ENCODE data around the gene CES2. TPM values are rescaled to one million over a fixed set of nuclear protein-coding genes. Genes with fewer than 3 reads are reported as not detected.

CES2 gene
- total and polyA plus RNA-seq, 10 of the 15 experiments (the other 5 are each of a cell fraction or from before 2014, with no cell fraction given): 1.6 to 33.7 (median 21.0) TPM

DNA sequence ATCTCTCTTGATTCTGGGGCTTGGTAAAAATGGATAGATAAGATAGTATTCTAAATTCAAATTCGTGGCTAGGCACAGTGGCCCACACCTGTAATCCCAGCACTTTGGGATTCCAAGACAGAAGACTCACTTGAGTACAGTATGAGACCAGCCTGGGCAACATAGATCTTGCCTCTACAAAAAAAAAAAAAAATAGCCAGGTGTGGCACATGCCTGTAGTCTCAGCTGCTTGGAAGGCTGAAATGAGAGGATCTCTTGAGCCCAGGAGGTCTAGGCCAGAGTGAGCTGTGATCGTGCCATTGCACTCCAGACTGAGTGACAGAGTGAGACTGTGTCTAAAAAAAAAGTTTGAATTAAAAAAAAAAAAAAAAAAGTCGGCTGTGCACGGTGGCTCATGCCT is 45.7 kb upstream of the CES2 start (continued):
- no peak for TF ChIP-seq SP1 (IDR thresholded peaks at IDR 0.05; ENCODE audit: low read depth, low read length)
- TF ChIP-seq POLR2AphosphoS5 (IDR thresholded peaks at IDR 0.05; ENCODE audit: low read length): no peak
- no peak for TF ChIP-seq ZNF217 (IDR thresholded peaks at IDR 0.05)
- TF ChIP-seq ZSCAN29 (IDR thresholded peaks at IDR 0.05): no peak
- TF ChIP-seq, protein P1, sequence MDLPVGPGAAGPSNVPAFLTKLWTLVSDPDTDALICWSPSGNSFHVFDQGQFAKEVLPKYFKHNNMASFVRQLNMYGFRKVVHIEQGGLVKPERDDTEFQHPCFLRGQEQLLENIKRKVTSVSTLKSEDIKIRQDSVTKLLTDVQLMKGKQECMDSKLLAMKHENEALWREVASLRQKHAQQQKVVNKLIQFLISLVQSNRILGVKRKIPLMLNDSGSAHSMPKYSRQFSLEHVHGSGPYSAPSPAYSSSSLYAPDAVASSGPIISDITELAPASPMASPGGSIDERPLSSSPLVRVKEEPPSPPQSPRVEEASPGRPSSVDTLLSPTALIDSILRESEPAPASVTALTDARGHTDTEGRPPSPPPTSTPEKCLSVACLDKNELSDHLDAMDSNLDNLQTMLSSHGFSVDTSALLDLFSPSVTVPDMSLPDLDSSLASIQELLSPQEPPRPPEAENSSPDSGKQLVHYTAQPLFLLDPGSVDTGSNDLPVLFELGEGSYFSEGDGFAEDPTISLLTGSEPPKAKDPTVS (IDR thresholded peaks at IDR 0.05; ENCODE audit: low read depth, low read length): no peak
- TF ChIP-seq, protein P2, sequence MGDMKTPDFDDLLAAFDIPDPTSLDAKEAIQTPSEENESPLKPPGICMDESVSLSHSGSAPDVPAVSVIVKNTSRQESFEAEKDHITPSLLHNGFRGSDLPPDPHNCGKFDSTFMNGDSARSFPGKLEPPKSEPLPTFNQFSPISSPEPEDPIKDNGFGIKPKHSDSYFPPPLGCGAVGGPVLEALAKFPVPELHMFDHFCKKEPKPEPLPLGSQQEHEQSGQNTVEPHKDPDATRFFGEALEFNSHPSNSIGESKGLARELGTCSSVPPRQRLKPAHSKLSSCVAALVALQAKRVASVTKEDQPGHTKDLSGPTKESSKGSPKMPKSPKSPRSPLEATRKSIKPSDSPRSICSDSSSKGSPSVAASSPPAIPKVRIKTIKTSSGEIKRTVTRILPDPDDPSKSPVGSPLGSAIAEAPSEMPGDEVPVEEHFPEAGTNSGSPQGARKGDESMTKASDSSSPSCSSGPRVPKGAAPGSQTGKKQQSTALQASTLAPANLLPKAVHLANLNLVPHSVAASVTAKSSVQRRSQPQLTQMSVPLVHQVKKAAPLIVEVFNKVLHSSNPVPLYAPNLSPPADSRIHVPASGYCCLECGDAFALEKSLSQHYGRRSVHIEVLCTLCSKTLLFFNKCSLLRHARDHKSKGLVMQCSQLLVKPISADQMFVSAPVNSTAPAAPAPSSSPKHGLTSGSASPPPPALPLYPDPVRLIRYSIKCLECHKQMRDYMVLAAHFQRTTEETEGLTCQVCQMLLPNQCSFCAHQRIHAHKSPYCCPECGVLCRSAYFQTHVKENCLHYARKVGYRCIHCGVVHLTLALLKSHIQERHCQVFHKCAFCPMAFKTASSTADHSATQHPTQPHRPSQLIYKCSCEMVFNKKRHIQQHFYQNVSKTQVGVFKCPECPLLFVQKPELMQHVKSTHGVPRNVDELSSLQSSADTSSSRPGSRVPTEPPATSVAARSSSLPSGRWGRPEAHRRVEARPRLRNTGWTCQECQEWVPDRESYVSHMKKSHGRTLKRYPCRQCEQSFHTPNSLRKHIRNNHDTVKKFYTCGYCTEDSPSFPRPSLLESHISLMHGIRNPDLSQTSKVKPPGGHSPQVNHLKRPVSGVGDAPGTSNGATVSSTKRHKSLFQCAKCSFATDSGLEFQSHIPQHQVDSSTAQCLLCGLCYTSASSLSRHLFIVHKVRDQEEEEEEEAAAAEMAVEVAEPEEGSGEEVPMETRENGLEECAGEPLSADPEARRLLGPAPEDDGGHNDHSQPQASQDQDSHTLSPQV (IDR thresholded peaks at IDR 0.05): no peak

DNA sequence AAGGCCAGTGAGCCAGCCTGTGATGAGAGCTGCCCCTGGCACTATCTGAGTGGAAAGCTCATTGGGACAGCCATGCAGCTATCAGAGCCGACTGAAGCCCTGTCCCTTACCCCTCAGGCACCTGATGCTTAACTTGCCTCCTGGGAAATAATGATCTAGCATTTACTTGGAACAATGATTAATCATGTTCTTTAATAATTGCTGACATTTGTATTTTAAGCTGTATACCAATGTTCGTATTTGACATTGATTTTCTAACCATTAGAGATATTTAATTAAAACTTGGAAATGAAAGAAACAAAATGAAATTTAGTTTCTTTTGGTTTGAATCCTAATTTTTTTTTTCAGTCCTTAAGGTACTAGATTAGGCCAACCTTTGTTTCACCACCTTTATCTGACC is 44.5 kb upstream of the CES2 start:
- H3K9ac ChIP-seq (ENCODE audit: control insufficient read depth, insufficient read depth, low read length): no peak overlapping the region
- no peak overlapping the region for H2AFZ ChIP-seq (ENCODE audit: control insufficient read depth, low read depth, low read length)
- H3K27me3 ChIP-seq (replicated peaks in 1 of 2; ENCODE audit: control insufficient read depth in 2 of 2, insufficient read depth in 2 of 2, low read length in 1 of 2): no peaks in the 10 kb centered on the region
- ChIA-PET SMC1A (ENCODE audit: uncharacterized antibody, unreplicated experiment) (interaction anchor here (0.8 to 1.5 kb wide), 4 partner anchors 9 to 86 kb away, joined by 3 to 4 read pairs (median 4); no protein-coding TSS in a partner anchor), POLR2A (interaction anchor here (1.5 kb wide), 1 partner anchor 8 kb away, joined by 5 read pairs; no protein-coding TSS in a partner anchor), CTCF (interaction anchor here (0.8 to 9.7 kb wide), 7 partner anchors 7 to 35 kb away, joined by 3 to 77 read pairs (median 6); partner anchors contain the start of genes PDP2 and RRAD), RAD21 (ENCODE audit: unreplicated experiment) (interaction anchor here (1.1 kb wide), 1 partner anchor 10 kb away, joined by 3 read pairs; the partner anchor contains the start of gene PDP2)
- no peak overlapping the region for H3K4me3 ChIP-seq
- no peaks in the 10 kb centered on the region for H3K9me3 ChIP-seq (replicated peaks; ENCODE audit: control insufficient read depth, insufficient read depth, low read length)
- no peak overlapping the region for H3K27ac ChIP-seq (ENCODE audit: control insufficient read depth, insufficient read depth)
- FAIRE-seq: no peak
- no peaks in the 10 kb centered on the region for H3K79me2 ChIP-seq (ENCODE audit: control insufficient read depth, insufficient read depth, low read length)
- no peak for ATAC-seq
- WGBS (ENCODE audit: insufficient coverage, insufficient replicate concordance, low lambda C conversion rate, missing lambda C conversion rate): 96% methylated on average over 2 of the region's 2 CpGs
- intact Hi-C loops (cut with micrococcal nuclease; ENCODE audit: unreplicated experiment) (no loop called here), in situ Hi-C loops (cut with MboI) (no loop called here)
- BruUV-seq (replicated peaks): no TSS peak
- H3K4me1 ChIP-seq (ENCODE audit: control insufficient read depth, insufficient read depth, low read length): no peaks in the 10 kb centered on the region; the same call in 1 of the 2 replicates
- no peaks in the 10 kb centered on the region for H4K20me1 ChIP-seq (ENCODE audit: control insufficient read depth, insufficient read depth)
- no peak overlapping the region for H3K4me2 ChIP-seq (ENCODE audit: control insufficient read depth, insufficient read depth)
- no peak for DNase-seq (ENCODE audit: low read depth, low spot score)
- peaks cover 0 to 3% of the 10 kb centered on the region in 2 experiments; a peak in 3 of 4 replicates for H3K36me3 ChIP-seq (ENCODE audit: control insufficient read depth in 2 of 2, insufficient read depth in 2 of 2, low read length in 1 of 2)
- TF ChIP-seq TCF7 (IDR thresholded peaks at IDR 0.05; ENCODE audit: borderline replicate concordance) (no peak), SREBF2 (IDR thresholded peaks at IDR 0.05; ENCODE audit: low read length) (no peak), SMAD1 (IDR thresholded peaks at IDR 0.05; ENCODE audit: low read depth, partially characterized antibody) (no peak), IRF4 (IDR thresholded peaks at IDR 0.05; ENCODE audit: low read depth, low read length) (no peak), ZBED1 (IDR thresholded peaks at IDR 0.05; ENCODE audit: borderline replicate concordance) (no peak), ZZZ3 (IDR thresholded peaks at IDR 0.05; ENCODE audit: control insufficient read depth, insufficient read length, low read depth) (no peak), MEF2B (IDR thresholded peaks at IDR 0.05; ENCODE audit: partially characterized antibody, poor library complexity, severe bottlenecking) (no peak), ASH2L (IDR thresholded peaks at IDR 0.05; ENCODE audit: borderline replicate concordance, low read depth) (no peak)
- TF ChIP-seq, protein P3, sequence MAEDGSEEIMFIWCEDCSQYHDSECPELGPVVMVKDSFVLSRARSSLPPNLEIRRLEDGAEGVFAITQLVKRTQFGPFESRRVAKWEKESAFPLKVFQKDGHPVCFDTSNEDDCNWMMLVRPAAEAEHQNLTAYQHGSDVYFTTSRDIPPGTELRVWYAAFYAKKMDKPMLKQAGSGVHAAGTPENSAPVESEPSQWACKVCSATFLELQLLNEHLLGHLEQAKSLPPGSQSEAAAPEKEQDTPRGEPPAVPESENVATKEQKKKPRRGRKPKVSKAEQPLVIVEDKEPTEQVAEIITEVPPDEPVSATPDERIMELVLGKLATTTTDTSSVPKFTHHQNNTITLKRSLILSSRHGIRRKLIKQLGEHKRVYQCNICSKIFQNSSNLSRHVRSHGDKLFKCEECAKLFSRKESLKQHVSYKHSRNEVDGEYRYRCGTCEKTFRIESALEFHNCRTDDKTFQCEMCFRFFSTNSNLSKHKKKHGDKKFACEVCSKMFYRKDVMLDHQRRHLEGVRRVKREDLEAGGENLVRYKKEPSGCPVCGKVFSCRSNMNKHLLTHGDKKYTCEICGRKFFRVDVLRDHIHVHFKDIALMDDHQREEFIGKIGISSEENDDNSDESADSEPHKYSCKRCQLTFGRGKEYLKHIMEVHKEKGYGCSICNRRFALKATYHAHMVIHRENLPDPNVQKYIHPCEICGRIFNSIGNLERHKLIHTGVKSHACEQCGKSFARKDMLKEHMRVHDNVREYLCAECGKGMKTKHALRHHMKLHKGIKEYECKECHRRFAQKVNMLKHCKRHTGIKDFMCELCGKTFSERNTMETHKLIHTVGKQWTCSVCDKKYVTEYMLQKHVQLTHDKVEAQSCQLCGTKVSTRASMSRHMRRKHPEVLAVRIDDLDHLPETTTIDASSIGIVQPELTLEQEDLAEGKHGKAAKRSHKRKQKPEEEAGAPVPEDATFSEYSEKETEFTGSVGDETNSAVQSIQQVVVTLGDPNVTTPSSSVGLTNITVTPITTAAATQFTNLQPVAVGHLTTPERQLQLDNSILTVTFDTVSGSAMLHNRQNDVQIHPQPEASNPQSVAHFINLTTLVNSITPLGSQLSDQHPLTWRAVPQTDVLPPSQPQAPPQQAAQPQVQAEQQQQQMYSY (CRISPR knock-in tag; IDR thresholded peaks at IDR 0.05): no peak
